LNCAP (cell line): ENCODE measurements around the gene MYH2.

ENCODE experiments used
- CTCF ChIP-seq: fragments of 450-650 bp; IDR thresholded peaks from 2 replicates; pipeline ENCODE4 v1.5.1; 2017; ENCODE audit warnings: mild to moderate bottlenecking

The MYH2 gene

GRCh38 chr17:10527419-10527818 is 22.0 kb downstream of the MYH2 start:
- no peak for TF ChIP-seq CTCF

- TF ChIP-seq CTCF = no peak
Measured at GRCh38 chr17:10526517-10526916, 22.9 kb downstream of the MYH2 start.

DNA sequence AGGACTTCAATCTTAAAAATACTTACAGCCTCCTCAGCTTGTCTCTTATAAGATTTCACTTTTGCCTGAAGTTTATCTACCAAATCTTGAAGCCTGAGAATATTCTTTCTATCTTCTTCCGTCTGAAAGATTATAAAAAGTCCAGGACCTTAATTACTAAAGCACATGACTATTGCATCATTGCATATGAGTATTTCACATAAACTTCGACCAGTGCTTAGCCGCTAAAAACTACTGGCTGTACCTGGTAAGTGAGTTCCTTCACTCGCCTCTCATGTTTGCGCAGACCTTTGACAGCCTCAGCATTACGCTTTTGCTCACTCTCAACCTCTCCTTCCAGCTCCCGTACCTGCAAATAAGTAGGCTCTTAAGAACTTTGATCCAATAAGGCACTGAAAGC is 26.4 kb downstream of the MYH2 start:
- no peak for TF ChIP-seq CTCF

DNA sequence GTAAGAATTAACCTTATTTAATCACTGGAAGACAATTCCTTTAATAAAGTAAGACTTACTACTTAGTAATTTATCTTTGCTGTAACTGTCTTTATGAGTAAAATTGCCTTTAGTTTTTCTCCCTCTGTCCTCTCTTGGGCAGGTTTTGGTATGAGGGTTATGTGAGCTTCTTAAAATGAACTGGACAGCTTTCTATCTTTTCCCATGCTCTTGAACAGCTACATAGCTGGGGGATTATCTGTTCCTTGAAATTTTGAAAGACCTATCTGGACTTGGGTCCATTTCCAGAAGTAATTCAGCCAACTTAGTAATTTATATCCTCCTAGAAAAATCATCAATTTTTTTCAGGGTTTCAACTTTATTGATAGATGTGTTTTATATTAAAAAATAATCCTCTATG is 27.5 kb downstream of the MYH2 start:
- no peak for TF ChIP-seq CTCF

DNA sequence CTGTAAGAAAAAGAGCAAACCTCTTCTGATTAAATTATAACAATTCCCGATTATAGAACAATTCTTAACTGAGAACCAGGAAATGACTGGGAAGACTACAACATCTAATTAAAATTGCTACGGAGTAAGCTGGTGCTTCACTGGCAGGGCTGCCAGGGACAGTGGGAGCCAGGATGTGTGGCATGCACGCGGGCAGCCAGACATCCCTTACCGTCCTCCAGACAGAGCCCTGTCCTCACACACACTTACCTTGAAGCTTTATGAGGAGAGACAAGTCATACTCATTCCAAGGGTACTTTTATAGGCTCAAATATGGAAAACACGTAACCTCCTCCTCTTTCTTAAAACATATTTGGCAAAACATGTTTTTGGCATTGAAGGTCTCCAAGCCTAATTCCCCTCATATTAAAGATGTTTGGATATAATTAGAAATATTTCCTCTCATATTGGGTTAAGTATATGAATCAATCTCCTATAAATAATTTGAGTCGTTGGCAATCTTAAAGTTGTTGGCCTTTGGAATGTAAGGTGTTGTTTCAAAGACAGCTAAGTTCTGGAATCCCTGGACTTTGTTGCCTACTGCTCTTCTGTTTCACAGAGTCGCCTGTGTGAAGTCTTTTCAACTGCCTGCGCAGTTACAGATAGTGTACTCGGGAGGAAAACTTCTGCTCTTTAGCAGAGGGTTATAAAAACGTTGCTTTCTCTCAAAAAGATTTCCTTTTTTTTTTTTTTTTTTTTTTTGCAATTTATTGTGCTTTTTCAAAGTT is 31.0 kb downstream of the MYH2 start, which contains the start of gene MYH1:
TSS of gene MYH1 (minus strand) at position 272 of the 767 bp plus-strand sequence. CDS start 1,900 bp downstream, outside the sequence.
- no peak for TF ChIP-seq CTCF

DNA sequence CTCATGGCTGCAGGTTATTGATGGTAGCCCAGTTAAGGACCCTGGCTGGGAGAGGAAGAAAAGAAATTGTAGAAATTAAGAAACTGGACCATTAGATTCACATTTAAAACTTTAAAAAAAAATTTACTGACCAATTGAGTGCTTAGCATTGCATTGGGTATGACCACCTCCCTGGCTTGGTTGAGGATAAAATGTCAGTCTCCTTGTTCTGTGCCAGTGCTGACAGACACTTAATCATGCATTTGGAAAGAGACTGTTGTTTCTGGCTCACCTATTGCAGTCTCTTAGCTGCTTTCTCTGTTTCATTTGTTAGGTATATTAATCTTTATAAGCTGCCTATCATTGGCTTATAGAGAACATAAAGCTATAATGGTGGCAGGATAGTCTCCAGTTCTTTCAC is 32.8 kb downstream of the MYH2 start:
- TF ChIP-seq CTCF = no peak

- no peak for TF ChIP-seq CTCF
Measured at GRCh38 chr17:10516065-10516464, 33.4 kb downstream of the MYH2 start.
